Measurements from ENCODE around the gene SYCE1. TPM values are rescaled to one million over a fixed set of nuclear protein-coding genes. Genes with fewer than 3 reads are reported as not detected.

SYCE1 gene
- total and polyA plus RNA-seq, 2 of the 4 experiments (the other 2 are of a cell fraction) = not detected

- WGBS, 2 experiments (ENCODE audit: extremely low coverage in 2 of 2, insufficient read length in 1 of 2) = 0% methylated on average over 1 of the region's 3 CpGs; no CpG with 5 or more reads in 1 of the 2 experiments
- Histone ChIP-seq H3K4me2 (ENCODE audit: low read depth, low read length) (no peak overlapping the region), H3K27ac (ENCODE audit: insufficient read depth, low read length) (no peak overlapping the region), H2BK20ac (ENCODE audit: low read depth, low read length) (no peak overlapping the region), H3K4ac (ENCODE audit: low read depth, low read length) (no peak overlapping the region), H3K4me1 (ENCODE audit: control insufficient read depth, insufficient read depth, low read length) (no peaks in the 10 kb centered on the region), H3K9me1 (ENCODE audit: insufficient read depth, low read length) (no peaks in the 10 kb centered on the region), H4K8ac (ENCODE audit: low read depth in 2 of 2, low read length in 2 of 2) (no peak overlapping the region), H2AK5ac (ENCODE audit: low read depth, low read length) (no peak overlapping the region), H2BK120ac (ENCODE audit: low read depth, low read length) (no peak overlapping the region), H3K56ac (ENCODE audit: extremely low read depth, insufficient read depth, low read length) (no peak overlapping the region), H4K20me1 (ENCODE audit: insufficient read depth, low read length) (no peaks in the 10 kb centered on the region), H2AFZ (replicated peaks; ENCODE audit: low read length, poor library complexity) (no peak overlapping the region), H3K18ac (ENCODE audit: low read depth, low read length) (no peak overlapping the region), H4K5ac (ENCODE audit: low read depth, low read length) (no peak overlapping the region), H3K79me1 (ENCODE audit: low read depth in 1 of 2, low read length in 2 of 2) (no peaks in the 10 kb centered on the region), H3K23ac (ENCODE audit: low read depth, low read length) (no peak overlapping the region), H3K27me3 (ENCODE audit: control insufficient read depth, insufficient read depth, low read length) (no peaks in the 10 kb centered on the region), H3K36me3 (ENCODE audit: control insufficient read depth, insufficient read depth, low read length) (no peaks in the 10 kb centered on the region), H2BK15ac (ENCODE audit: low read depth, low read length) (no peak overlapping the region), H3K9ac (ENCODE audit: low read depth, low read length) (no peak overlapping the region), H4K91ac (ENCODE audit: insufficient read depth, low read depth, low read length) (no peak overlapping the region), H3K4me3 (ENCODE audit: insufficient read depth, low read depth, low read length) (no peak overlapping the region), H2BK5ac (ENCODE audit: low read depth, low read length, poor library complexity, severe bottlenecking) (no peak overlapping the region), H3K14ac (replicated peaks; ENCODE audit: low read depth, low read length) (no peak overlapping the region), H2AK9ac (replicated peaks; ENCODE audit: low read depth, low read length, poor library complexity) (no peak overlapping the region), H3K9me3 (ENCODE audit: control insufficient read depth, insufficient read depth, low read length) (no peaks in the 10 kb centered on the region)
- TF ChIP-seq CEBPB (IDR thresholded peaks at IDR 0.05; ENCODE audit: low read depth, low read length) = no peak
- no peak for TF ChIP-seq FOS (IDR thresholded peaks at IDR 0.05; ENCODE audit: low read depth, low read length)
- no peak for TF ChIP-seq ELK1 (IDR thresholded peaks at IDR 0.05; ENCODE audit: borderline replicate concordance, low read depth, low read length)
- TF ChIP-seq MXI1 (IDR thresholded peaks at IDR 0.05; ENCODE audit: borderline replicate concordance, low read depth, low read length) = no peak
- no peak for TF ChIP-seq RFX5 (IDR thresholded peaks at IDR 0.05; ENCODE audit: low read depth, low read length)
- no peak for TF ChIP-seq BHLHE40 (IDR thresholded peaks at IDR 0.05; ENCODE audit: low read depth, low read length)
- no peak for TF ChIP-seq POLR2A (IDR thresholded peaks at IDR 0.05; ENCODE audit: low read depth, low read length)
- TF ChIP-seq USF2 (IDR thresholded peaks at IDR 0.05; ENCODE audit: low read depth, low read length) = no peak
- in situ Hi-C loops (cut with MboI; ENCODE audit: low sequenced_read_pairs) (no loop called here), intact Hi-C loops (cut with micrococcal nuclease) (no loop called here), dilution Hi-C loops (cut with HindIII; ENCODE audit: low sequenced_read_pairs, unreplicated experiment) (no loop called here)
- ChIA-PET POLR2A (ENCODE audit: unreplicated experiment) (no interaction called here), CTCF (no interaction called here)
- DNase-seq (no peak), ATAC-seq (ENCODE audit: low read depth) (no peak)
- BruUV-seq (replicated peaks) = no TSS peak
Measured at GRCh38 chr10:133557381-133557780, 8.0 kb downstream of the SYCE1 start.
